BJ (cell line): ENCODE data around the gene SPSB2. TPM values are rescaled to one million over a fixed set of nuclear protein-coding genes. Genes with fewer than 3 reads are reported as not detected.
A peak's percentile ranks its signal among the peaks of the same experiment; 100 is the strongest.

Experiments used
- CTCF ChIA-PET: fragments of 350-600 bp; formaldehyde crosslinking; extraction: SDS; loops from one replicate; lab custom pipeline; 2021; ENCODE audit warnings: antibody characterized with exemption, inconsistent platforms; lab: Yijun Ruan, JAX
- POLR2A ChIA-PET: fragments of 300-600 bp; sonication (Branson Sonifier 250); formaldehyde crosslinking; extraction: SDS; loops from one replicate; lab custom pipeline; 2021; ENCODE audit warnings: antibody characterized with exemption; lab: Charles Lee
- DNase-seq: peaks from one replicate; pipeline ENCODE4 v3.0.0-alpha.2; 2011; ENCODE audit warnings: low read depth
- H3K27me3 ChIP-seq: 2 replicates; pipeline ENCODE4 v1.6.0; 2011; ENCODE audit warnings: low read length; ENCODE audit not compliant: control insufficient read depth, insufficient read depth
- H3K36me3 ChIP-seq: 2 replicates; pipeline ENCODE4 v1.5.1; 2011; ENCODE audit warnings: low read length; ENCODE audit not compliant: control insufficient read depth, insufficient read depth
- H3K4me3 ChIP-seq: 2 replicates; pipeline ENCODE4 v1.5.1; 2011; ENCODE audit warnings: low read depth, mild to moderate bottlenecking, control low read depth, low read length
- CTCF ChIP-seq: IDR thresholded peaks from 2 replicates; pipeline ENCODE4 v1.5.1; 2011; ENCODE audit warnings: low read depth, mild to moderate bottlenecking, control low read depth, inconsistent platforms, low read length, moderate library complexity; ENCODE audit not compliant: insufficient read depth
- polyA plus RNA-seq: library from polyadenylated mRNA; depleted of rRNA; stranded (reverse); fragments of >200 nt; gene quantifications from 2 replicates; pipeline ENCODE4 v1.2.3, GENCODE V29; 2011

The SPSB2 gene
- polyA plus RNA-seq, 1 experiment: 7.3 TPM

- CTCF ChIA-PET: interaction anchor here (0.6 to 12.9 kb wide), 27 partner anchors 8 to 318 kb away, joined by 3 to 92 read pairs (median 4); partner anchors contain the start of genes CDCA3, COPS7A, GNB3 and MLF2
- TF ChIP-seq CTCF: no peak
- POLR2A ChIA-PET: interaction anchor here (0.9 kb wide), 1 partner anchor 136 kb away, joined by 3 read pairs; the partner anchor contains the start of gene ZNF384
- Histone ChIP-seq H3K27me3 (peaks cover 3% of the 10 kb centered on the region; the same call in 1 of the 2 replicates), H3K36me3 (no peaks in the 10 kb centered on the region; the same call in none of the 2 replicates), H3K4me3 (peak overlapping the region; percentile 32; the same call in 1 of the 2 replicates)
- no peak for DNase-seq
Observed at GRCh38 chr12:6824901-6825381, 48.2 kb downstream of the SPSB2 start.

GRCh38 chr12:6824085-6824775 is 48.9 kb downstream of the SPSB2 start:
- DNase-seq: no peak
- CTCF ChIA-PET: interaction anchor here (0.6 to 12.9 kb wide), 20 partner anchors 10 to 318 kb away, joined by 3 to 92 read pairs (median 5); partner anchors contain the start of genes CDCA3, COPS7A, GNB3 and MLF2
- Histone ChIP-seq H3K4me3 (no peak overlapping the region), H3K36me3 (no peaks in the 10 kb centered on the region; the same call in none of the 2 replicates), H3K27me3 (peaks cover 3% of the 10 kb centered on the region; the same call in 1 of the 2 replicates)
- POLR2A ChIA-PET: interaction anchor here (0.9 kb wide), 1 partner anchor 135 kb away, joined by 3 read pairs; the partner anchor contains the start of gene ZNF384
- TF ChIP-seq CTCF: no peak

GRCh38 chr12:6823182-6824084 is 49.7 kb downstream of the SPSB2 start:
- no peaks in the 10 kb centered on the region; the same call in none of the 2 replicates for H3K36me3 ChIP-seq
- no peak for DNase-seq
- ChIA-PET CTCF (interaction anchor here (2.2 to 12.9 kb wide), 4 partner anchors 40 to 88 kb away, joined by 6 to 92 read pairs (median 32); partner anchors contain the start of genes MLF2 and PTMS), POLR2A (no interaction called here)
- H3K4me3 ChIP-seq: no peak overlapping the region
- H3K27me3 ChIP-seq: peaks cover 3% of the 10 kb centered on the region; the same call in 1 of the 2 replicates
- TF ChIP-seq CTCF: no peak

GRCh38 chr12:6822426-6823135 is 50.5 kb downstream of the SPSB2 start:
- TF ChIP-seq CTCF: no peak
- no peaks in the 10 kb centered on the region; the same call in none of the 2 replicates for H3K36me3 ChIP-seq
- ChIA-PET CTCF (interaction anchor here (2.0 to 12.9 kb wide), 5 partner anchors 13 to 69 kb away, joined by 6 to 92 read pairs (median 9); partner anchors contain the start of genes MLF2 and PTMS), POLR2A (no interaction called here)
- peaks cover 3% of the 10 kb centered on the region; the same call in 1 of the 2 replicates for H3K27me3 ChIP-seq
- no peak for DNase-seq
- H3K4me3 ChIP-seq: no peak overlapping the region
